Parathyroid adenoma (tissue), 2 donors: ENCODE measurements around the gene NIT1.

Experiments used
- H2AFZ ChIP-seq: fragments of 300-600 bp; sonication (generic); one replicate; pipeline ENCODE4 v1.7.0; 2017; ENCODE audit warnings: antibody characterized with exemption, mild to moderate bottlenecking
- H3K27ac ChIP-seq: fragments of 300-600 bp; sonication (generic); one replicate; pipeline ENCODE4 v1.7.0; 2017
- H3K27me3 ChIP-seq: fragments of 300-600 bp; sonication (generic); one replicate; pipeline ENCODE4 v1.7.0; 2017; ENCODE audit warnings: low read length; ENCODE audit not compliant: control insufficient read depth, insufficient read depth
- H3K36me3 ChIP-seq: fragments of 300-600 bp; sonication (generic); one replicate; pipeline ENCODE4 v1.7.0; 2017; ENCODE audit warnings: low read length; ENCODE audit not compliant: control insufficient read depth, insufficient read depth
- H3K4me1 ChIP-seq: fragments of 300-600 bp; sonication (generic); one replicate; pipeline ENCODE4 v1.7.0; 2017; ENCODE audit warnings: control low read depth
- H3K4me2 ChIP-seq: fragments of 300-600 bp; sonication (generic); one replicate; pipeline ENCODE4 v1.7.0; 2017; ENCODE audit warnings: low read length
- H3K4me3 ChIP-seq: fragments of 300-600 bp; sonication (generic); one replicate; pipeline ENCODE4 v1.7.0; 2017; ENCODE audit warnings: low read depth, low read length
- H3K79me2 ChIP-seq: fragments of 300-600 bp; sonication (generic); one replicate; pipeline ENCODE4 v1.7.0; 2017; ENCODE audit warnings: control low read depth
- H3K9ac ChIP-seq: fragments of 300-600 bp; sonication (generic); one replicate; pipeline ENCODE4 v1.7.0; 2017; ENCODE audit warnings: mild to moderate bottlenecking
- H3K9me3 ChIP-seq: fragments of 300-600 bp; sonication (generic); one replicate; pipeline ENCODE4 v1.7.0; 2017; ENCODE audit warnings: low read length; ENCODE audit not compliant: control insufficient read depth
- CTCF ChIP-seq: fragments of 300-600 bp; sonication (generic); IDR thresholded peaks from one replicate; pipeline ENCODE4 v1.7.0; 2017; ENCODE audit warnings: antibody characterized with exemption, mild to moderate bottlenecking
- donor health status: primary hyperparathyroidism.

The NIT1 gene

DNA sequence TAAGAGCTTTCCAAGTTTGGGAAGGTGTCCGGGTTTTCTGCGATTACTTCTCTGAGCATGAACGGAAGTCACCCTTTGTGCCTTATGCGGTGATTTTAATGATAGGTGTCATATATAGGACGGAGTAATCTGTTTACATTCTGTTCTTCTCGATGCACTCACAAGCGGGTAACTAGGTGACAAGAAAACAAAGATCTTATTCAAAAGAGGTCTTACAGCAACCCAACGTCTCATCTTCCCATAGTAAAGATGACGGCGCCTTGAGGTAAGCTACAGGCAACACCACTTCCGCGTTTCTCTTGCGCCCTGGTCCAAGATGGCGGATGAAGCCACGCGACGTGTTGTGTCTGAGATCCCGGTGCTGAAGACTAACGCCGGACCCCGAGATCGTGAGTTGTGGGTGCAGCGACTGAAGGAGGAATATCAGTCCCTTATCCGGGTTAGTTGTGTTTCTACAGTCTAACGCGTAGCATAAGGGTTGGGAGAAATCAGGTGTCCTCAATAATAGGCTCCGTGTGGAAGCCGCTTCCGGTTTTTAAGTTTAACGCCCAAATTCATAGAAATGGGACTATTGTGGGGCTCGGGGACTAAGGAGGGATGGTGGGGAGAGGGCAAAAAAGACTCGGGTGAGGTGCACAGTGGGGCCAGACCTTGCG lies 35.9 kb downstream of the NIT1 start, which contains the start of gene UFC1:
Gene UFC1, plus strand, starts transcription at position 297 of the 656 bp plus-strand sequence. Its CDS starts 20 bp downstream, at position 317.
- H3K9me3 ChIP-seq: no peaks in the 10 kb centered on the region
- H2AFZ ChIP-seq: peak within 1 kb of the TSS; percentile 78
- no peaks in the 10 kb centered on the region for H3K4me1 ChIP-seq
- peak within 1 kb of the TSS; percentile 91 for H3K27ac ChIP-seq
- no peak within 1 kb of the TSS for H3K9ac ChIP-seq
- no peak for TF ChIP-seq CTCF
- H3K4me3 ChIP-seq: peak within 1 kb of the TSS; percentile 99
- no peaks in the 10 kb centered on the region for H3K27me3 ChIP-seq
- H3K4me2 ChIP-seq: peak within 1 kb of the TSS; percentile 71
- no peaks in the 10 kb centered on the region for H3K36me3 ChIP-seq
- no peaks in the 10 kb centered on the region for H3K79me2 ChIP-seq

DNA sequence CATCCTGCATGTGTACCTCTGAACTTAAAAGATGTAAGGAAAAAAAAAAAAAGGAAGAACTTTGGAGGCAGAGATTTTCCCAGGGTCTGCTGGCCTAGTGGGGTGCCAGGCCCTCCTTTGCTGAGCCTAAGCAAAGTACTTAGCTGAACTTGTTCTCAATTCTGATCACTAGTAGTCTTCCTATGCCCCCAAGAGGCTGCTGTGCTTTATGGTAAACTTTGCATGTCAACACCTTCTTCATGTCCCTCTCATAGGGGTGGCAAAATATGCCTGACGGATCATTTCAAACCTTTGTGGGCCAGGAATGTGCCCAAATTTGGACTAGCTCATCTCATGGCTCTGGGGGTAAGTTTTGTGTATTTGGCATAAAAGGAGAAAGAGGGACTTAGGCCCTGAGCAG lies 40.0 kb downstream of the NIT1 start:
- Histone ChIP-seq H3K27ac (no peak overlapping the region), H3K79me2 (peaks cover 4% of the 10 kb centered on the region), H3K9ac (no peak overlapping the region), H3K27me3 (no peaks in the 10 kb centered on the region), H3K4me3 (no peak overlapping the region), H3K4me1 (no peaks in the 10 kb centered on the region), H3K4me2 (no peak overlapping the region), H3K36me3 (no peaks in the 10 kb centered on the region), H2AFZ (no peak overlapping the region), H3K9me3 (no peaks in the 10 kb centered on the region)
- TF ChIP-seq CTCF: no peak

GRCh38 chr1:161158316-161159010 lies 40.6 kb downstream of the NIT1 start:
- Histone ChIP-seq H3K27me3 (no peaks in the 10 kb centered on the region), H3K9me3 (no peaks in the 10 kb centered on the region), H2AFZ (peak overlapping the region; percentile 87), H3K4me3 (peak overlapping the region; percentile 94), H3K9ac (no peak overlapping the region), H3K4me1 (no peaks in the 10 kb centered on the region), H3K79me2 (peaks cover 4% of the 10 kb centered on the region), H3K36me3 (no peaks in the 10 kb centered on the region), H3K27ac (peak overlapping the region; percentile 91), H3K4me2 (peak overlapping the region; percentile 69)
- TF ChIP-seq CTCF: no peak

DNA sequence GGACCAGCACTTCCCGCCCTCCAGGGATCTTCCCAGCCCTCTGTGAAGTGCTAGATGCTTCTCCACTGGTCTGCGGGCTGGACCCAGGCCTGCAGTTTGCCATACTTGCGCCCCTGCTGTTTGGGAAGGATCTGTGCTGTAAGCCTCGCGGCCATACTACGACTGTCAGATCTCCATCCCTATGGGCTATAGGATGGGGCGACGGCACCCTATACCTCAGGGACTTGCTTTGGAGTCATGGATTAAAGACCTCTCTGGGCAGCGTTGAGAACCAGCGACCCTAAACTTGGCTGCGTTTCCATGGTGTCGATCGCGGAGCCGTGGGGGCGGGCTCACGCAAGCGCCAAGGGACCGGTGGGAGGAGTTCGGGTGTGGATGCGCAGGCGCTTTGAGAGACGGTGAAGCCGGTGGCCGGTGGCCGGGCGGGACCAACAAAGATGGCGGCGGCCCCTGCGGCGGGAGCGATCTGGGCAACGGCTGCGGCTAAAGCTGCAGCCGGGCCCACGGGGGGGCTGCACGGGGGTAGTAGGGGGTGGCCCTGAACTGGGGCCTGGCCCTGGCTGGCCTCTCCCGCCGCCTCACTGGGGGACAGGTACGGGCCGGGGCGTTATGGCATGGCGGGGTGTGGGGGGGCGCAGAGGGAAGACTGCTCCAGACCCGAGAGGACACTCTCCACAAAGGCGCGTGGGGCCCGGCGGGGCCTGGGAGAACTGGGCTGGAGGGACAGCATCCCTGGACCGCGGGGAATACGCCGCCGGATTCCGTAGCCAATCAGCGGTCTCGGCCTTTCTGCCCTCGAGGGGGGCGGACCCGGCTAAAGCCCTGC lies 41.4 kb downstream of the NIT1 start, which contains the start of gene USP21:
Gene USP21, plus strand, starts transcription at position 414 of the 826 bp plus-strand sequence. CDS start 1,141 bp downstream, outside the sequence.
- Histone ChIP-seq H3K4me1 (no peaks in the 10 kb centered on the region), H3K36me3 (no peaks in the 10 kb centered on the region), H3K9me3 (no peaks in the 10 kb centered on the region), H3K27me3 (no peaks in the 10 kb centered on the region), H3K4me3 (peak within 1 kb of the TSS; percentile 94), H3K4me2 (peak within 1 kb of the TSS; percentile 69), H3K9ac (peak within 1 kb of the TSS; percentile 37), H2AFZ (peak within 1 kb of the TSS; percentile 87), H3K27ac (peak within 1 kb of the TSS; percentile 91), H3K79me2 (peaks cover 4% of the 10 kb centered on the region)
- TF ChIP-seq CTCF: no peak
